ENCODE results near the gene RFX1.
A peak's percentile ranks its signal among the peaks of the same experiment; 100 is the strongest.
"Not testable (repeated sequence)": the region's sequence is repeated elsewhere in the genome, so short reads cannot be mapped to it uniquely, and the experiment has no call there.

The RFX1 gene

DNA sequence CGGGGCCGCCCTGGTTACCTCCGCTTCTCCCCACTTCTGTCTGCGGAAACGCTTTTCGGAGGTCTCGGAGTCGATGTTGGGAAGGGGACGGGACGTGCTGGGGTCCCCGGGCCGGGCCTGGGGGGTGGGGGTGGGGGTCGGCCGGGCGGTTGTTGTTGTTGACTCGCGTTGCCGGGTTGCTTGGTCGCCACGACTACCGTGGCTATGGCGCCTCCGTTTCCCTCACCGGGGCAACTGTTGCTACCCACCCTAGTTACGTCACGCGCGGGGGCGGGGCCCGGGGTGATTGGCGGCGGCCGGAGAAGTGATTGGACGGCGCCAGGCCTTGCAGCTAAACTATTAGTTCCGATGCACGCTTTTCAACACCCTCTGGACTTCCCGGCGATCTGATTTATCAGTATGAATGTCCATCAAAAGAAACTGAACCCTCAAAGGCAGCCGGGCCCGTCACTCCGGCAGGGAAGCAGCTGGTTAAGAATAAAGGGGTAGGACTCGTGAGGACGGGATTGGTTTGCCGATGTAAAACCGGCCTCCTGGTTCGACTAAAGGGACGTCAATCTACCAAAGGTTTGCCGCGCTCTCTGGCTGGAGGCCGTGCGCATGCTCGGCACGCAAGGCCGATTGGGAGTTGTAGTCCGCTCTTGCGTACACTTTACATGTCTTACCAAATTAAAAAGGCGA lies at the start of gene RFX1:
TSS of gene RFX1 (minus strand) at position 236 of the 681 bp plus-strand sequence. CDS start 12,477 bp downstream, outside the sequence.
- peak; percentile 100 for DNase-seq

DNA sequence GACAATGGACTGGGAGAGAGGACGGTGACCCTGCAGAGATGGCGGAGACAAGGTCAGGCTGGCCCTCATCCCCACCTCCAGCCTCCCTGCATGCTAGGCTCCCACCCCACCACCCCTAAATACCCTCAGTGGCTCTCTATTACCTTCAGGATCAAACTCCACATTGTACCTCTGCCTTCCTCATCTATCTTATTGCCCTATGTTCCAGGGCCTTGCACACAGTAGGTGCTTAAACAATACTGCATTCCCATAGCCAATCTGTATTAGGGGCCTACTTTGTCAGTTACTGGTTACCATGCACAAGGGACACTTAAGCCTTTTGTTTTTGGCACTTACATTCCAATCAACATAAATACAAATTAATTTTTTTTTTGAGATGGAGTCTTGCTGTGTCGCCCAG lies 49.3 kb upstream of the RFX1 start:
- DNase-seq = no peak

- no peak for DNase-seq
Measured at GRCh38 chr19:14054721-14055120, 48.6 kb upstream of the RFX1 start.

DNA sequence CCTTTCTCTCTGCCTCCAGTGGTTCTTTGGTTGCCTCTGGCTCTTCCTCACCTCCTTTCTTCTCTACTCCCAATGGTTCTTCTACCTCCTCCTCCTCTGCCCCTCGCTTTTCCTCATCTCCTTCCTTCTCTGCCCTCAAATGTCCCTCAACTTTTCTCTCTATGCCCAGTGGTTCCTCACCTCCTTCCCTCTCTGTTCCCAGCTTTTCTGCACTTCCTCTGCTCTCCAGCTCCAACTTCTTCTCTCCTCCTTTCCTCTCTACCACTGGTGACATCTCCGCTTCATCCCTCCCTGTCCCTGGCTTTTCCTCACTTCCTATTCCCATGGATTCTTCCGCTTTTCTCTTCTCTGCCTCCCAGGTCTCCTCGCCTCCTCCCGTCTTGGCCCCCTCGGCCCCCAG lies 48.0 kb upstream of the RFX1 start:
- no peak for DNase-seq

GRCh38 chr19:14053500-14053899 lies 47.4 kb upstream of the RFX1 start:
- no peak for DNase-seq

- DNase-seq = no peak
Measured at GRCh38 chr19:14053032-14053431, 46.9 kb upstream of the RFX1 start.

- DNase-seq = no peak
Measured at GRCh38 chr19:14052470-14052869, 46.4 kb upstream of the RFX1 start.

DNA sequence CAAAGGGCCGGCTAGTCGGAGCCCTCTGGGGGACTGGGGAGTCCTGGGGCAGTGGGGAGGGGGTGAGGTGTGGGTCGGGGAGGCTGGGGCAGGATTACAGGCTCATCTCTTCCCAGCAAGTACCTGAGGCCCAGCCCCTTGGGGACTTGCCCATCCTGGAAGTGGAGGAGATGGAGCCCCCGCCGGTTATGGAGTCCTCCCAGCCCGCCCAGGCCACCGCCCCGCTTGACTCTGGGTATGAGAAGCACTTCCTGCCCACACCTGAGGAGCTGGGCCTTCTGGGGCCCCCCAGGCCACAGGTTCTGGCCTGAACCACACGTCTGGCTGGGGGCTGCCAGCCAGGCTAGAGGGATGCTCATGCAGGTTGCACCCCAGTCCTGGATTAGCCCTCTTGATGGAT lies 45.9 kb upstream of the RFX1 start:
- no peak for DNase-seq

DNA sequence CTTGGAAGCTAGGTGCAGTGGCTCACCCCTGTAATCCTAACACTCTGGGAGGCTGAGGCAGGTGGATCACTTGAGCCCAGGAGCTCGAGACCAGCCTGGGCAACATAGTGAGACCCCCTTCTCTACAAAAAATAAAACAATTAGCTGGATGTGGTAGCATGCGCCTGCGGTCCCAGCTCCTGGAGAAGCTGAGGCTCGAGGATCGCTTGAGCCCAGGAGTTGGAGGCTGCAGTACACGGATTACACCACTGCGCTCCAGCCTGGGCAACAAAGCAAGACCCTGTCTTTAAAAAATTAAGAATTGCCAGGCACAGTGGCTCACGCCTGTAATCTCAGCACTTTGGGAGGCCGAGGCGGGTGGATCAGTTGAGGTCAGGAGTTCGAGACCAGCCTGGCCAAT lies 44.8 kb upstream of the RFX1 start:
- not testable (repeated sequence) for DNase-seq

- no peak for DNase-seq
Measured at GRCh38 chr19:14050512-14050911, 44.4 kb upstream of the RFX1 start.

DNA sequence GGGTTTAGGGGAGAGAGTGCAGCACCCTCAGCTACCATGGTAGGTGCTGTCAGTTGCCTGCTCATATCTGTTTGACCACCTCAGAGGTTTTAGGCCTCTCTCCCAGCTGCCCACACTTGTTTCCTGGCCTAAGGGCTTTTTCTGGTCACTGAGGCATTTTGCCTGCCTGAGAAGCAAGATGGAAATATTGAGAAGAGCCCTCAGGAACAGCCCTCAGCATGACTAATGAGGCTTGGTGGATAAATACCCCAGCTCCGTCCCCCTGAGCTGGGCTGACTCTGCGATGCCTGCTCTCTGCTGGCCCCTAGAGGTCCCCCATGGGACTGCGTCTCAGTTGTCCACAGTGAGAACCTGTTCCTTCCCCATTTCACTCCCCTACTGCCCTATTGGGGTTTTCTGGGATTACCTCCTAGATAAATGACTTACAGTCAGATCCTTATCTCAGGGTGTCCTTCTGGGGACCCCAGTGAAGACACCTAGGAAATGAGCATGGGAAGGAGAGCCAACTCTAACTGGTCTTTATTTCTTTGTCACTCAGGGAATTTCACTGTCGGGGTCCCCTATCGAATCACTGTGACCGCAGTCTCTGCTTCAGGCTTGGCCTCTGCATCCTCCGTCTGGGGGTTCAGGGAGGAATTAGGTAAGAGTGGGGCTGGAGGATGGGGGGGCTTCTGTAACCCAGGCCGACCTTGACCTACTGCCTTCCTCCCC lies 42.5 kb upstream of the RFX1 start:
- peak; percentile 18 for DNase-seq

- DNase-seq = not testable (repeated sequence)
Measured at GRCh38 chr19:14047866-14048265, 41.7 kb upstream of the RFX1 start.

GRCh38 chr19:14042659-14043608 lies 36.8 kb upstream of the RFX1 start:
- DNase-seq = peak; percentile 52

DNA sequence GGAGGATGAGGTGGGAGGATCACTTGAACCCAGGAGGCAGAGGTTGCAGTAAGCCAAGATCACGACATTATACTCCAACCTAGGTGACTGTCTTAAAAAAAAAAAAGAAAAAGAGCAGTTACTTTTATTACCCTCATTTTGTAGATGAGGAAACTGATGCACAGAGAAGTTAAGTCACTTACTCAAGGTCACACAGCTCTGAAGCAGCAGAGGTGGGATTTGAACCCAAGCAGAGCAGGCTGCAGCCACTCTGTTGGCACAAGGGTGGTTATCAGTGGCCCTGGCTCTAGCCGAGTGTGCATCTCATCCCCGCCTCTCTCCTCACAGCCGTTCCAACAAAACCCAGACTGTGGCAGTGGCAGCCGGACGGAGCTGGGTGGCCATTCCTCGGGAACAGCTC lies 33.1 kb upstream of the RFX1 start:
- no peak for DNase-seq

- peak; percentile 54 for DNase-seq
Measured at GRCh38 chr19:14035706-14036105, 29.6 kb upstream of the RFX1 start.

DNA sequence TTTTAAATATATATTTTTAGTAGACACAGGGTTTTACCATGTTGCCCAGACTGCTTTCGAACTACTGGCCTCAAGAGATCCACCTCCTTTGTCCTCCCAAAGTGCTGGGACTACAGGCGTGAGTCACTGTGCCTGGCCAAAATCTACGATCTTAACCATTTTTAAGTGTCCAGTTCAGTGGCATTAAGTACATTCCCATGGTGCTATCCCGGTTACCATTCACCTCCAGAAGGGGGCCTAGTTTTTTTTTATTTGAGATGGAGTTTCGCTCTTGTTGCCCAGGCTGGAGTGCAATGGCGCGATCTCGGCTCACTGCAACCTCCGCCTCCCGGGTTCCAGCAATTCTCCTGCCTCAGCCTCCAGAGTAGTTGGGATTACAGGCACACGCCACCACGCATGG lies 29.0 kb upstream of the RFX1 start:
- DNase-seq = not testable (repeated sequence)

GRCh38 chr19:14033946-14034345 lies 27.8 kb upstream of the RFX1 start:
- DNase-seq = no peak

DNA sequence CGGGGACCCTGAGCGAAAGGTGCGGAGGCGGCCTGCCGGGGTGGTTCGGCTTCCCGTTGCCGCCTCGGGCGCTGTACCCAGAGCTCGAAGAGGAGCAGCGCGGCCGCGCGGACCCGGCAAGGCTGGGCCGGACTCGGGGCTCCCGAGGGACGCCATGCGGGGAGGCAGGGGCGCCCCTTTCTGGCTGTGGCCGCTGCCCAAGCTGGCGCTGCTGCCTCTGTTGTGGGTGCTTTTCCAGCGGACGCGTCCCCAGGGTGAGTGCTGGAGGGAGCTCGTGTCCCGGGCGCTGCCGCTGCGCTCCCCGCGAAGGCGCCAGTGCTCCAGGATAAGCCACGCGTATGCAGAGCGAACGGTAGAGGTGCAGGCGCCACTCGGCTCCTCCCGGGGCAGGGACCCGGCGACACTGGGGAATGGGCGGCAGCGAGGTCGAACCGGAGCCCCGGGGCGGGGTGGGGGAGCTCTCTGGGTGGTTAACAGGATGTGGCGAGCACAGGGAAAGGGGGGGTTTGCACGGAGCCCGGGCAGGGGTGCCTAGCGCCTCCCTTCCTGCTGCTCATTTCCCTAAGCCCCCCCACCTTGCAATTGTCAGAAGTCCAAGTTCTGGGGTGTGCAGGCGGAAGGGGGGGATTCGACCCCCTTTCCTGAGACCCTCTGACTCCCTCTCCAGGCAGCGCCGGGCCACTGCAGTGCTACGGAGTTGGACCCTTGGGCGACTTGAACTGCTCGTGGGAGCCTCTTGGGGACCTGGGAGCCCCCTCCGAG lies 25.8 kb upstream of the RFX1 start, which contains the start of gene IL27RA:
TSS of gene IL27RA (plus strand) at position 44 of the 762 bp plus-strand sequence. CDS start at position 155, 111 bp downstream.
- DNase-seq = peak; percentile 64

DNA sequence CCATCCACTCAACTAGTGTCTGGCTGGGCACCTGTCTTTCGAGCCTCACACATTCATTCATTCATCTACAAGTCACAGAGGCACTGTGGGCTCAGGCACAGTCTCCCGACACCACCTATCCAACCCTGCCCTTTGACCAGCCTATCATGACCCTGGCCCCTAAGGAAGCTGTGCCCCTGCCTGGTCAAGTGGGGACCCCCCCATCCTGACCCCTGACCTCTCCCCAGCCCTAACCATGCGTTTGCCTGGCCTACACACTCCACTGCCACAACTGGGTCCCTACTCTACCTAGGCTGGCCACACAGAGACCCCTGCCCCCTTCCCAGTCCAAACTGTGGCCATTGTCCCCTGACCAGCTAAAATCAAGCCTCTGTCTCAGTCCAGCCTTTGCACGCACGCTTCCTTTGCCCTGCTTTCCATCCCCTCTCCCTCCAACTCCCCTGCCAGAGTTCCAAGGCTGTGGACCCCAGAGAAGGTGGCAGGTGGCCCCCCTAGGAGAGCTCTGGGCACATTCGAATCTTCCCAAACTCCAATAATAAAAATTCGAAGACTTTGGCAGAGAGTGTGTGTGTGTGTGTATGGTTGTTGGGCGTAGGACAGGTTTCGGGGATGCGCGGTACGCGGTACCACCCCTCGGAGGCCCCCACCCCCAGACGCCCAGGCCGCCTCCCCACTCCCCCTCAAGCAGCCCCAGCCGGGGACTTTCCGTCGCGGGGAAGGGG lies 25.0 kb upstream of the RFX1 start:
- DNase-seq = no peak

DNA sequence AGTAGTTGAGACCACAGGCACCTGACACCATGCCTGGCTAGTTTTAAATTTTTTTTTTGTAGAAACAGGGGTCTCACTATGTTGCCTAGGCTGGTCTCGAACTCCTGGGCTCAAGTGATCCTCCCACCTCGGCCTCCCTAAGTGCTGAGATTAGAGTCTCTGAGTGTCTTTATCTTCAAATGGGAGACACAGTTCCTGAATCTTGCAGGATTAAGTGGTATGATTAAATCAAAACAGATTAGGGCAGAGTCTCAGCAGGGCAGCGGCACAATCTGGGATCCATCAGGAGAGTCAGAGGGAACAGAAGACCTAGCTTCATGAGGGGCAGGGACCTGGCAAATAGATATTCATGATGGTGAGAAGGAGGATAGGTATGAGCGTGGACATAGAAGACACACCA lies 22.8 kb upstream of the RFX1 start:
- DNase-seq = no peak

DNA sequence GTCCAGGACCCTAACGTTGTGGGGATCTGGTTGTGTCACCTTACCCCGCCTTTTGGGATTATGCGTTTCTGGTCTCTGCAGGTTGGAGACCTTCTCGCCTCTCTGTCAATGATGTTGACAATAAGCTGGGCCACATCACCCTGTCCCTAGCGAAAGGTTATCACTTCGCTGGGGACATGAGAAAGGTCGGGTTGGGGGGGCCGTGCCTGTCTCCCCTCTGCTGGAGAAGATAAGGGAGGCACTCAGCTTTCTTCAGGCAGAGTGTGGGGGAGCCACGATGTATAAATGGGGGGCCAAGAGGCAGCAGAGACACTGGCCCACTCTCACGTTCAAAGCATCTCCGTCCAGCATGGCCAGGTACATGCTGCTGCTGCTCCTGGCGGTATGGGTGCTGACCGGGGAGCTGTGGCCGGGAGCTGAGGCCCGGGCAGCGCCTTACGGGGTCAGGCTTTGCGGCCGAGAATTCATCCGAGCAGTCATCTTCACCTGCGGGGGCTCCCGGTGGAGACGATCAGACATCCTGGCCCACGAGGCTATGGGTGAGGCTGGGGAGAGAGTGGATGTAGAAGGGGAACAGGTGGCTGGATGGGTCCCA lies 21.8 kb upstream of the RFX1 start, which contains the start of gene RLN3:
TSS of gene RLN3 (plus strand) at position 293 of the 595 bp plus-strand sequence. CDS start at position 350, 57 bp downstream.
- no peak for DNase-seq

Data from fibroblast of skin of right biceps (primary cell).